Measurements from ENCODE around the gene NBL1. TPM values are rescaled to one million over a fixed set of nuclear protein-coding genes. Genes with fewer than 3 reads are reported as not detected.
A peak's percentile ranks its signal among the peaks of the same experiment; 100 is the strongest.

The NBL1 gene
- total RNA-seq, 3 donors from 2014 or later, result 320 to 457 (median 426) TPM

GRCh38 chr1:19610282-19610981, 33.7 kb upstream of the NBL1 start:
- ATAC-seq, result no peak
- peaks cover 66% of the 10 kb centered on the region for H3K4me1 ChIP-seq (ENCODE audit: low read depth)

GRCh38 chr1:19612530-19612929, 31.6 kb upstream of the NBL1 start:
- Histone ChIP-seq H3K36me3 (ENCODE audit: low read depth) (no peaks in the 10 kb centered on the region), H3K9me3 (no peaks in the 10 kb centered on the region), H3K4me3 (no peak overlapping the region), H3K4me1 (ENCODE audit: low read depth) (peaks cover 59% of the 10 kb centered on the region)
- TF ChIP-seq CTCF (IDR thresholded peaks at IDR 0.05), result no peak
- ATAC-seq, result peak; percentile 46
- intact Hi-C loops (cut with DNase I, micrococcal nuclease), result no loop called here
- DNase-seq, result peak in 2 of 3 donors; percentile 40 to 49

More at GRCh38 chr1:19610282-19610981, 33.7 kb upstream of the NBL1 start:
- no peaks in the 10 kb centered on the region for H3K36me3 ChIP-seq (ENCODE audit: low read depth)
- no peak overlapping the region for H3K4me3 ChIP-seq
- intact Hi-C loops (cut with DNase I, micrococcal nuclease), result no loop called here
- no peak for TF ChIP-seq CTCF (IDR thresholded peaks at IDR 0.05)
- no peak for DNase-seq
- no peaks in the 10 kb centered on the region for H3K9me3 ChIP-seq

GRCh38 chr1:19613171-19613703, 30.9 kb upstream of the NBL1 start:
- H3K36me3 ChIP-seq (ENCODE audit: low read depth), result no peaks in the 10 kb centered on the region
- H3K9me3 ChIP-seq, result no peaks in the 10 kb centered on the region
- ATAC-seq (peak; percentile 84), DNase-seq (peak in 1 of 3 donors; percentile 68)
- TF ChIP-seq CTCF (IDR thresholded peaks at IDR 0.05), result no peak
- peaks cover 59% of the 10 kb centered on the region for H3K4me1 ChIP-seq (ENCODE audit: low read depth)
- no peak overlapping the region for H3K4me3 ChIP-seq
- intact Hi-C loops (cut with DNase I, micrococcal nuclease), result no loop called here

GRCh38 chr1:19615438-19615837, 28.7 kb upstream of the NBL1 start:
- TF ChIP-seq CTCF (IDR thresholded peaks at IDR 0.05), result no peak
- Histone ChIP-seq H3K9me3 (no peaks in the 10 kb centered on the region), H3K4me3 (no peak overlapping the region), H3K36me3 (ENCODE audit: low read depth) (no peaks in the 10 kb centered on the region), H3K4me1 (ENCODE audit: low read depth) (peaks cover 71% of the 10 kb centered on the region)
- DNase-seq (no peak), ATAC-seq (no peak)
- intact Hi-C loops (cut with DNase I, micrococcal nuclease), result no loop called here

- DNase-seq (no peak), ATAC-seq (no peak)
- no peaks in the 10 kb centered on the region for H3K36me3 ChIP-seq (ENCODE audit: low read depth)
- no peak overlapping the region for H3K4me3 ChIP-seq
- H3K9me3 ChIP-seq, result no peaks in the 10 kb centered on the region
- peaks cover 69% of the 10 kb centered on the region for H3K4me1 ChIP-seq (ENCODE audit: low read depth)
- TF ChIP-seq CTCF (IDR thresholded peaks at IDR 0.05), result no peak
- intact Hi-C loops (cut with DNase I, micrococcal nuclease), result no loop called here
Observed at GRCh38 chr1:19616489-19616888, 27.6 kb upstream of the NBL1 start.
